ENCODE results near the gene RPLP2. TPM values are rescaled to one million over a fixed set of nuclear protein-coding genes. Genes with fewer than 3 reads are reported as not detected.

Gene RPLP2
- total RNA-seq, 3 donors from 2014 or later: 583 to 1,665 (median 1,093) TPM

DNA sequence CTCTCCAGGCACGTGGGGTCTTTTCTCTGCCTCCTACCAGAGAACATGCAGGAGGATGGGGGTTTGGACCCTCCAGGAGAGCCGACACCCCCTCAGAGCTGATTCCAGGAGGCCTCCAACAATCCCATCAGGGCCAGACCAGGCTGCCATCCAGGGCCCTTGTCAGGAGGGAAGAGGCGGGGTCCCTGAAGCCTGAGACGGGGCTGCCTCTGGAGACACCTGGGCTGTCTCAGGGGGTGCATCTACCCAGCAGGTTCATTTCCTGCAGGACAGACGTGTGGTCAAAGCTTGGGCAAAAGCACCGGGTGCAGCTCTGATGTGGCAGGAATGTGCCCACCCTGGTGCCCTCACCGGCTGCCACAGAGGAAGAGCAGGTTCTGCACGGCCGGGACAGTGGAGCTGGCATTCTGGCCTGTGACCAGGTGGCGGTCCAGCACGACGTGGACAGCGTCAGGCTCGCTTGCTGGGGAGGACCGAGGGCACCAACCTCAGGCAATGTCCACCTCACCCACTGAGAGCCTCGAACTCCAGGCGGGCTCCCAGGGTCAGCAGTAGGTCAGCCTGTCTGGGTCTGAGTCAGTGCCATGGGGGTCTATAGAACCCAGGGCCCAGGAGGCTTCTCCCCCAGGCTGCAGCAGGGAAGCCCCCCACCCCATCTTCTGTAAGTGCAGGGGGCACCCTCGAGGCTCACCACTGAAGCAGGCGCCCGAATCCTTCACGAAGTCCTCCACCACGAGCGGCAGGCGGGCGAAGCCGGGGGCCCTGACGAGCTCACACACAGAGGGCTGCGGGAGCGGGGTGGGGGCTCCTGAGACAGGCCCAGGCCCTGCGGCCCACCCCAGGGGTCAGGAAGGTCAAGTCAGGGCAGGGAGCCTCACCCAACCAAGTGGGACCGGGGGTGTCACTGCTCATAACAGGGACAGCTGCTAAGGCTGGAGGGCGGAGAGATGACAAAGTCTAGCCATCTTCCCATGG is 38.8 kb upstream of the RPLP2 start:
- intact Hi-C loops (cut with DNase I; ENCODE audit: low total_unique reads): loop anchor here (10.0 kb wide), 1 partner anchor 206 kb away; the partner anchor contains the start of genes LMNTD2 and RASSF7

DNA sequence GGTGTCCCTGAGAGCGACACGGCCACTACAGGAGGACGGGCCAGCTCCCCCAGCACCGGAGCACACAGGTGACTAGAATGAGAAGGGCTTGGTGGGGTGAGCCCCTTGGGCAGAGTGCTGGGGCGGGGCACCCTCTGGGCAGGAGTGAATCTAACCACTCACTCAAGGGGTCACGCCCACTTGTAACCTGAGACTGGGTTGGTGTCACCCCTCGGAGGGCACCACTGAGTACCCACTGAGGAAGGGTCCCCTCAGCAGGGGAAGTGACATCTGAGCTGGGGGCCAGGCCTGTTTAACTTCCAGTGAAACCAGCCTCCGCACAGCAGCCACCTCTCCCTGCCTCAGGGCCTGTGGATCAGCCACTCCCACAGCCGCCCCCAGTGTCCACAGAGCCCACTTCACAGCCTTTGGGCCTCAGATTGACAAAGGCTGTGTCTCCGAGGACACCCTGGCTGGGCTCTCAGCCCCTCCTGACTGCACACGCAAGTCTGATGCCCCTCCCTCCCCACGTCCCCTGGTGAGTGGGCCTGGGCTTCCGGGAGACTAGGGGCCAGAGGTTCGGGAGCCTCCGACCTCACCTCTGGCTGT is 38.1 kb upstream of the RPLP2 start:
- peak overlapping the region in 1 of 2 donors; percentile 69 for H3K27ac ChIP-seq
- peaks cover 7 to 8% of the 10 kb centered on the region in 2 donors for H3K4me1 ChIP-seq
- no peaks in the 10 kb centered on the region for H3K9me3 ChIP-seq
- H3K27me3 ChIP-seq: no peaks in the 10 kb centered on the region
- TF ChIP-seq POLR2AphosphoS5 (IDR thresholded peaks at IDR 0.05) (no peak), POLR2A (IDR thresholded peaks at IDR 0.05) (no peak)
- TF ChIP-seq, protein P1, sequence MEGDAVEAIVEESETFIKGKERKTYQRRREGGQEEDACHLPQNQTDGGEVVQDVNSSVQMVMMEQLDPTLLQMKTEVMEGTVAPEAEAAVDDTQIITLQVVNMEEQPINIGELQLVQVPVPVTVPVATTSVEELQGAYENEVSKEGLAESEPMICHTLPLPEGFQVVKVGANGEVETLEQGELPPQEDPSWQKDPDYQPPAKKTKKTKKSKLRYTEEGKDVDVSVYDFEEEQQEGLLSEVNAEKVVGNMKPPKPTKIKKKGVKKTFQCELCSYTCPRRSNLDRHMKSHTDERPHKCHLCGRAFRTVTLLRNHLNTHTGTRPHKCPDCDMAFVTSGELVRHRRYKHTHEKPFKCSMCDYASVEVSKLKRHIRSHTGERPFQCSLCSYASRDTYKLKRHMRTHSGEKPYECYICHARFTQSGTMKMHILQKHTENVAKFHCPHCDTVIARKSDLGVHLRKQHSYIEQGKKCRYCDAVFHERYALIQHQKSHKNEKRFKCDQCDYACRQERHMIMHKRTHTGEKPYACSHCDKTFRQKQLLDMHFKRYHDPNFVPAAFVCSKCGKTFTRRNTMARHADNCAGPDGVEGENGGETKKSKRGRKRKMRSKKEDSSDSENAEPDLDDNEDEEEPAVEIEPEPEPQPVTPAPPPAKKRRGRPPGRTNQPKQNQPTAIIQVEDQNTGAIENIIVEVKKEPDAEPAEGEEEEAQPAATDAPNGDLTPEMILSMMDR (IDR thresholded peaks at IDR 0.05): no peak
- intact Hi-C loops (cut with DNase I; ENCODE audit: low total_unique reads): loop anchor here (10.0 kb wide), 1 partner anchor 207 kb away; the partner anchor contains the start of genes LMNTD2 and RASSF7
- H3K36me3 ChIP-seq: no peaks in the 10 kb centered on the region
- DNase-seq (ENCODE audit: low spot score in 2 of 2): no peak
- no peak overlapping the region for H3K4me3 ChIP-seq

More for the DNA sequence above, 38.8 kb upstream of the RPLP2 start:
- peak overlapping the region in 1 of 2 donors; percentile 69 for H3K27ac ChIP-seq
- peaks cover 3 to 8% of the 10 kb centered on the region in 2 donors for H3K4me1 ChIP-seq
- no peak for TF ChIP-seq POLR2A (IDR thresholded peaks at IDR 0.05)
- TF ChIP-seq POLR2AphosphoS5 (IDR thresholded peaks at IDR 0.05): no peak
- TF ChIP-seq, protein P1 (IDR thresholded peaks at IDR 0.05): no peak
- no peak overlapping the region for H3K4me3 ChIP-seq
- H3K27me3 ChIP-seq: no peaks in the 10 kb centered on the region
- H3K36me3 ChIP-seq: no peaks in the 10 kb centered on the region
- no peak for DNase-seq (ENCODE audit: low spot score in 2 of 2)
- H3K9me3 ChIP-seq: no peaks in the 10 kb centered on the region

- Histone ChIP-seq H3K27ac (peak overlapping the region; percentile 42 to 69), H3K9me3 (no peaks in the 10 kb centered on the region), H3K4me1 (peaks cover 7 to 8% of the 10 kb centered on the region in 2 donors), H3K27me3 (no peaks in the 10 kb centered on the region), H3K4me3 (peak overlapping the region in 1 of 3 donors; percentile 5), H3K36me3 (no peaks in the 10 kb centered on the region)
- peak in 1 of 2 donors; percentile 50 for DNase-seq (ENCODE audit: low spot score in 2 of 2)
- no peak for TF ChIP-seq POLR2AphosphoS5 (IDR thresholded peaks at IDR 0.05)
- intact Hi-C loops (cut with DNase I; ENCODE audit: low total_unique reads): loop anchor here (10.0 kb wide), 1 partner anchor 208 kb away; the partner anchor contains the start of genes LMNTD2 and RASSF7
Measured at GRCh38 chr11:772429-773390, 37.1 kb upstream of the RPLP2 start.

- Histone ChIP-seq H3K27ac (peak overlapping the region; percentile 42 to 69), H3K4me1 (peaks cover 7 to 12% of the 10 kb centered on the region in 2 donors), H3K27me3 (no peaks in the 10 kb centered on the region), H3K4me3 (no peak overlapping the region), H3K36me3 (no peaks in the 10 kb centered on the region), H3K9me3 (no peaks in the 10 kb centered on the region)
- TF ChIP-seq, protein P1 (IDR thresholded peaks at IDR 0.05): no peak
- TF ChIP-seq POLR2AphosphoS5 (IDR thresholded peaks at IDR 0.05) (no peak), POLR2A (IDR thresholded peaks at IDR 0.05) (no peak)
- intact Hi-C loops (cut with DNase I; ENCODE audit: low total_unique reads): loop anchor here (10.0 kb wide), 1 partner anchor 209 kb away; the partner anchor contains the start of genes LMNTD2 and RASSF7
- no peak for DNase-seq (ENCODE audit: low spot score in 2 of 2)
Measured at GRCh38 chr11:773425-773824, 36.3 kb upstream of the RPLP2 start.

GRCh38 chr11:773830-774229 is 35.9 kb upstream of the RPLP2 start:
- H3K27ac ChIP-seq: peak overlapping the region; percentile 42 to 69
- intact Hi-C loops (cut with DNase I; ENCODE audit: low total_unique reads): loop anchor here (10.0 kb wide), 1 partner anchor 209 kb away; the partner anchor contains the start of genes LMNTD2 and RASSF7

More at GRCh38 chr11:773830-774229, 35.9 kb upstream of the RPLP2 start:
- Histone ChIP-seq H3K27me3 (no peaks in the 10 kb centered on the region), H3K4me1 (peaks cover 7 to 12% of the 10 kb centered on the region in 2 donors), H3K4me3 (no peak overlapping the region), H3K9me3 (no peaks in the 10 kb centered on the region), H3K36me3 (no peaks in the 10 kb centered on the region)
- DNase-seq (ENCODE audit: low spot score in 2 of 2): no peak
- TF ChIP-seq POLR2AphosphoS5 (IDR thresholded peaks at IDR 0.05) (no peak), POLR2A (IDR thresholded peaks at IDR 0.05) (no peak)
- TF ChIP-seq, protein P1 (IDR thresholded peaks at IDR 0.05): no peak
